Measurements from ENCODE around the gene COMMD1.

Gene COMMD1

GRCh38 chr2:61969376-61969775, 63.9 kb downstream of the COMMD1 start:
- H3K27ac ChIP-seq (ENCODE audit: low read length): no peak overlapping the region
- H3K4me1 ChIP-seq (ENCODE audit: insufficient read depth, low read length): no peaks in the 10 kb centered on the region
- H3K4me3 ChIP-seq (ENCODE audit: low read depth in 1 of 2, low read length in 2 of 2): no peak overlapping the region
- H3K79me2 ChIP-seq (ENCODE audit: insufficient read depth, low read length): no peaks in the 10 kb centered on the region
- no peak overlapping the region for H3K4me2 ChIP-seq (ENCODE audit: insufficient read depth, low read length)
- no peaks in the 10 kb centered on the region for H3K36me3 ChIP-seq (ENCODE audit: insufficient read depth, low read length)
- ATAC-seq (ENCODE audit: insufficient read depth, low read depth) (no peak), DNase-seq (no peak)
- no peaks in the 10 kb centered on the region for H3K9me3 ChIP-seq (ENCODE audit: insufficient read depth, low read length, severe bottlenecking)
- H3K27me3 ChIP-seq (ENCODE audit: insufficient read depth, low read length, poor library complexity): no peaks in the 10 kb centered on the region
- no peak for TF ChIP-seq EZH2 (IDR thresholded peaks at IDR 0.05; ENCODE audit: borderline replicate concordance, low read depth, low read length, severe bottlenecking)
- TF ChIP-seq, protein P1, sequence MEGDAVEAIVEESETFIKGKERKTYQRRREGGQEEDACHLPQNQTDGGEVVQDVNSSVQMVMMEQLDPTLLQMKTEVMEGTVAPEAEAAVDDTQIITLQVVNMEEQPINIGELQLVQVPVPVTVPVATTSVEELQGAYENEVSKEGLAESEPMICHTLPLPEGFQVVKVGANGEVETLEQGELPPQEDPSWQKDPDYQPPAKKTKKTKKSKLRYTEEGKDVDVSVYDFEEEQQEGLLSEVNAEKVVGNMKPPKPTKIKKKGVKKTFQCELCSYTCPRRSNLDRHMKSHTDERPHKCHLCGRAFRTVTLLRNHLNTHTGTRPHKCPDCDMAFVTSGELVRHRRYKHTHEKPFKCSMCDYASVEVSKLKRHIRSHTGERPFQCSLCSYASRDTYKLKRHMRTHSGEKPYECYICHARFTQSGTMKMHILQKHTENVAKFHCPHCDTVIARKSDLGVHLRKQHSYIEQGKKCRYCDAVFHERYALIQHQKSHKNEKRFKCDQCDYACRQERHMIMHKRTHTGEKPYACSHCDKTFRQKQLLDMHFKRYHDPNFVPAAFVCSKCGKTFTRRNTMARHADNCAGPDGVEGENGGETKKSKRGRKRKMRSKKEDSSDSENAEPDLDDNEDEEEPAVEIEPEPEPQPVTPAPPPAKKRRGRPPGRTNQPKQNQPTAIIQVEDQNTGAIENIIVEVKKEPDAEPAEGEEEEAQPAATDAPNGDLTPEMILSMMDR (IDR thresholded peaks at IDR 0.05; ENCODE audit: borderline replicate concordance, extremely low read depth, low read length, poor library complexity, severe bottlenecking): no peak
- no peak overlapping the region for H2AFZ ChIP-seq (ENCODE audit: low read depth, low read length)
- H3K9ac ChIP-seq (ENCODE audit: low read depth, low read length): no peak overlapping the region
- no peaks in the 10 kb centered on the region for H4K20me1 ChIP-seq (ENCODE audit: insufficient read depth, low read length)

DNA sequence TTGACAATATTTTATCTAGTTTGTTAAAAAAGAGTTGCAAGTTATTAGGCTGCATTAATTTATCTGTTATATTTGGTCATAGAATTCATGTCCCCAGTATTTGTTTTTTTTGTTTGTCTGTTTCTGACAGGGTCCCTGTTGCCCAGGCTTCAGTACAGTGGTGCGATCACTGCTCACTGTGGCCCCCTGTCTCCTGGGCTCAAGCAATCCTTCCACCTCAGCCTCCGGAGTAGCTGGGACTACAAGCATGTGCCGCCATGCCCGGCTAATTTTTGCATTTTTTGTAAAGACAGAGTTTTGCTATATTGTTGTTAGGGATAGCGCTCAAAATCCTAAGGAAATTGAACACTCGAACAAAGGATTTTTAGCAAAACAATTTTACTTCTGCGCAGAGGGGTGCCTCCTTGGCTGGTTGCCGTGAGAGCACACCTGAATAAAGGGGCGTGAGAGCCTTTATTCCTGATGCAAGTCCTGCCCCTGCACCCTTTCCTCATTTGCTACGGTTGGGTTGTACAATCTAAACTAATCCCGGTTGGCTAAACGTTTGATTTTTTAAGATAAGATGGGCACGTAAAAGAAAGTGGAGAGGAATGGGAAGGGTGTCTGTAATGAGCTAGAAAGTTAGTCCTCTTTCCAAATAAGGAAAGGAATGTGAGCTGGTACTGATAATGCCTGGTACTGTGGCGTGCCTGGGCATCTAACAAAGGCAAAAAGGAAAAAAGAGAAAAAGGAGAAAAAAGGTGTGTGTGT, 65.5 kb downstream of the COMMD1 start:
- H3K9ac ChIP-seq (ENCODE audit: low read depth, low read length): no peak overlapping the region
- H3K27me3 ChIP-seq (ENCODE audit: insufficient read depth, low read length, poor library complexity): no peaks in the 10 kb centered on the region
- no peak for TF ChIP-seq EZH2 (IDR thresholded peaks at IDR 0.05; ENCODE audit: borderline replicate concordance, low read depth, low read length, severe bottlenecking)
- TF ChIP-seq, protein P1 (IDR thresholded peaks at IDR 0.05; ENCODE audit: borderline replicate concordance, extremely low read depth, low read length, poor library complexity, severe bottlenecking): no peak
- H2AFZ ChIP-seq (ENCODE audit: low read depth, low read length): no peak overlapping the region
- no peaks in the 10 kb centered on the region for H3K79me2 ChIP-seq (ENCODE audit: insufficient read depth, low read length)
- H3K9me3 ChIP-seq (ENCODE audit: insufficient read depth, low read length, severe bottlenecking): no peaks in the 10 kb centered on the region
- no peaks in the 10 kb centered on the region for H3K4me1 ChIP-seq (ENCODE audit: insufficient read depth, low read length)
- ATAC-seq (ENCODE audit: insufficient read depth, low read depth) (no peak), DNase-seq (no peak)
- no peak overlapping the region for H3K27ac ChIP-seq (ENCODE audit: low read length)
- H3K4me3 ChIP-seq (ENCODE audit: low read depth in 1 of 2, low read length in 2 of 2): no peak overlapping the region
- H4K20me1 ChIP-seq (ENCODE audit: insufficient read depth, low read length): no peaks in the 10 kb centered on the region
- no peak overlapping the region for H3K4me2 ChIP-seq (ENCODE audit: insufficient read depth, low read length)
- H3K36me3 ChIP-seq (ENCODE audit: insufficient read depth, low read length): no peaks in the 10 kb centered on the region

DNA sequence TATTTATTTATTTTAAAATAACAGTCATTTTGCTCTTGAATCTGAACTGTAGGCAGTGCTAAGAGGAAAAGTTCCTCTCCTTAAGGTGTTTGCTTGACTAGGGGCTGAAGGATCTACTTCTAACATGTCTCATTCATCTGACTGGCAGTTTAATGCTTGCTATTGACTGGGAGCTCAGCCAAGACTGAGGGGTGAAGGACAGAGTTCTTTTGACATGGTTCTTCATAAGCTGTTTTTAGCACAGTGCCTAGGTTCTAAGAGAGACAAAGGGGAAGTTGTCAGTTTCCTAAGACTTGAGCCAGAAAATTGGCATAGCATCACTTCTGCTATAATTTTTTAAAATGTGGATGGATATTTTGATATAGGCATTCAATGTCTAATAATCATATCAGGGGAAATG, 73.0 kb downstream of the COMMD1 start:
- no peak for ATAC-seq (ENCODE audit: insufficient read depth, low read depth)
- no peak for DNase-seq

More for the DNA sequence above, 73.0 kb downstream of the COMMD1 start:
- no peaks in the 10 kb centered on the region for H3K4me1 ChIP-seq (ENCODE audit: insufficient read depth, low read length)
- no peak overlapping the region for H3K4me2 ChIP-seq (ENCODE audit: insufficient read depth, low read length)
- H3K27ac ChIP-seq (ENCODE audit: low read length): no peak overlapping the region
- H2AFZ ChIP-seq (ENCODE audit: low read depth, low read length): no peak overlapping the region
- no peaks in the 10 kb centered on the region for H3K9me3 ChIP-seq (ENCODE audit: insufficient read depth, low read length, severe bottlenecking)
- H3K27me3 ChIP-seq (ENCODE audit: insufficient read depth, low read length, poor library complexity): no peaks in the 10 kb centered on the region
- no peaks in the 10 kb centered on the region for H4K20me1 ChIP-seq (ENCODE audit: insufficient read depth, low read length)
- no peaks in the 10 kb centered on the region for H3K79me2 ChIP-seq (ENCODE audit: insufficient read depth, low read length)
- no peak overlapping the region for H3K4me3 ChIP-seq (ENCODE audit: low read depth in 1 of 2, low read length in 2 of 2)
- no peak overlapping the region for H3K9ac ChIP-seq (ENCODE audit: low read depth, low read length)
- no peaks in the 10 kb centered on the region for H3K36me3 ChIP-seq (ENCODE audit: insufficient read depth, low read length)
- TF ChIP-seq, protein P1 (IDR thresholded peaks at IDR 0.05; ENCODE audit: borderline replicate concordance, extremely low read depth, low read length, poor library complexity, severe bottlenecking): no peak
- TF ChIP-seq EZH2 (IDR thresholded peaks at IDR 0.05; ENCODE audit: borderline replicate concordance, low read depth, low read length, severe bottlenecking): no peak
